Measurements from ENCODE around the gene ARID5B.

GRCh38 chr10:62050893-62051433 is 149.5 kb downstream of the ARID5B start:
- TF ChIP-seq SUZ12 (IDR thresholded peaks at IDR 0.05; ENCODE audit: extremely low read depth, insufficient read depth, insufficient read length) (no peak), ZNF274 (IDR thresholded peaks at IDR 0.05; ENCODE audit: low read depth, low read length) (no peak), YY1 (IDR thresholded peaks at IDR 0.05; ENCODE audit: insufficient read depth, insufficient read length) (no peak)

Measured in NT2/D1 (cell line).